GM19467 (cell line): ENCODE results near the gene TOP3B.

ENCODE experiments used
- ATAC-seq: cut with Tn5 transposase; IDR thresholded peaks from one replicate; pipeline ENCODE4 v1.9.1; 2021; ENCODE audit warnings: mild to moderate bottlenecking, moderate library complexity; ENCODE audit not compliant: unreplicated experiment

The TOP3B gene, protein sequence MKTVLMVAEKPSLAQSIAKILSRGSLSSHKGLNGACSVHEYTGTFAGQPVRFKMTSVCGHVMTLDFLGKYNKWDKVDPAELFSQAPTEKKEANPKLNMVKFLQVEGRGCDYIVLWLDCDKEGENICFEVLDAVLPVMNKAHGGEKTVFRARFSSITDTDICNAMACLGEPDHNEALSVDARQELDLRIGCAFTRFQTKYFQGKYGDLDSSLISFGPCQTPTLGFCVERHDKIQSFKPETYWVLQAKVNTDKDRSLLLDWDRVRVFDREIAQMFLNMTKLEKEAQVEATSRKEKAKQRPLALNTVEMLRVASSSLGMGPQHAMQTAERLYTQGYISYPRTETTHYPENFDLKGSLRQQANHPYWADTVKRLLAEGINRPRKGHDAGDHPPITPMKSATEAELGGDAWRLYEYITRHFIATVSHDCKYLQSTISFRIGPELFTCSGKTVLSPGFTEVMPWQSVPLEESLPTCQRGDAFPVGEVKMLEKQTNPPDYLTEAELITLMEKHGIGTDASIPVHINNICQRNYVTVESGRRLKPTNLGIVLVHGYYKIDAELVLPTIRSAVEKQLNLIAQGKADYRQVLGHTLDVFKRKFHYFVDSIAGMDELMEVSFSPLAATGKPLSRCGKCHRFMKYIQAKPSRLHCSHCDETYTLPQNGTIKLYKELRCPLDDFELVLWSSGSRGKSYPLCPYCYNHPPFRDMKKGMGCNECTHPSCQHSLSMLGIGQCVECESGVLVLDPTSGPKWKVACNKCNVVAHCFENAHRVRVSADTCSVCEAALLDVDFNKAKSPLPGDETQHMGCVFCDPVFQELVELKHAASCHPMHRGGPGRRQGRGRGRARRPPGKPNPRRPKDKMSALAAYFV

DNA sequence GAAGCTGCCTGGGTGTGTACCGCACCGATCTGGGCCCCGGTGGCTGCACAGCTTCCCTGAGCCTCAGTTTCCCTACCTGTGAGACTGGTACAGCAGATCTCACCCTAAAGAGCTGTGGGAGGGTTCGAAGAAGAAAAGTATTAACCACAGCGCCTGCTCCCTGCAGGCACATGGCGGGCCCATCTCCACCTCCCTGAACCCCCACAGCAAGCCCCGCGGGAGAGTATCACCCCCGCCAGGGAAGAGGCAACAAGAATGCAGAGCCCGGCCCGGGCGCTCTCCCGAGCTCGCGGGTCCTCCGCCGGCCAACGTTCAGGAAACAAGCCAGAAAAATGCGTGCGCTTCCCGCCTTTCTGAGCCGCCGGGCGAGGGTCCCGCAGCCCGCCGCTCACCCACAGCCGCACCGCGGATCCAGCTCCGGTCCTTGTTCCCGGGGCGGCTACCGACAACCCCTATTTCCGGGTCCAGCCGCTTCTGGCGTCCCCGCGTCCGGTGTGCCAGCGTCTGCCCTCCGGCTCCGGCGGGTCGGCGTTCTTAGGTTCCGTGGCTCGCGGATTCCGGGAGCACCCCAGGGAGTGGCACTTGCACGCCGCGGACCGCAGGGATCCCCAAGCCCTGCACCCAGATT lies at the start of gene TOP3B:
TSS of gene TOP3B (minus strand) at position 450 of the 628 bp plus-strand sequence. CDS start 7,078 bp downstream, outside the sequence.
- ATAC-seq: no peak

DNA sequence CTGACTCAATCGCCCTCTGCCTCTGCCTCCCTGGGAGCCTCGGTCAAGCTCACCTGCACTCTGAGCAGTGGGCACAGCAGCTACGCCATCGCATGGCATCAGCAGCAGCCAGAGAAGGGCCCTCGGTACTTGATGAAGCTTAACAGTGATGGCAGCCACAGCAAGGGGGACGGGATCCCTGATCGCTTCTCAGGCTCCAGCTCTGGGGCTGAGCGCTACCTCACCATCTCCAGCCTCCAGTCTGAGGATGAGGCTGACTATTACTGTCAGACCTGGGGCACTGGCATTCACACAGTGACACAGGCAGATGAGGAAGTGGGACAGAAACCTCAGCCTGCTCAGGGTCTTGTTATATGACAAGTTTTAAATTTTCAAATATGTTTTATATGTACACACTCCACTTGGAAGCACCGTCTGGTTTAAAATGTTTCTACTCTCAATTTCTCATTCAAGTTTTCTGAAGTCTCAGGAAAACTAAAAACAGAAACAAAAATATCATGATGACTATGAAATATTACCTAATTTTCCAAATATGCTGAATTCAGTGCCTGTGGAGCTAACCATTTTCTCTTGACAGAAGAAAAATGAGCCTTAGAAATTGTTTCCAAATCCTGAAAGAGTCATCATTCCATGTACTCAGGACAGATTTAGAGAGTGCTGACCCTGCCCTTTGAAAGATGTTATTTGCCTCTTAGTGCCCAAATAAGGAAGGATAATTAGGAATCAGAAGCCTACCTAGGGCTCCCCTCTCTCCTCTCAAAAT lies 48.8 kb upstream of the TOP3B start:
- no peak for ATAC-seq

DNA sequence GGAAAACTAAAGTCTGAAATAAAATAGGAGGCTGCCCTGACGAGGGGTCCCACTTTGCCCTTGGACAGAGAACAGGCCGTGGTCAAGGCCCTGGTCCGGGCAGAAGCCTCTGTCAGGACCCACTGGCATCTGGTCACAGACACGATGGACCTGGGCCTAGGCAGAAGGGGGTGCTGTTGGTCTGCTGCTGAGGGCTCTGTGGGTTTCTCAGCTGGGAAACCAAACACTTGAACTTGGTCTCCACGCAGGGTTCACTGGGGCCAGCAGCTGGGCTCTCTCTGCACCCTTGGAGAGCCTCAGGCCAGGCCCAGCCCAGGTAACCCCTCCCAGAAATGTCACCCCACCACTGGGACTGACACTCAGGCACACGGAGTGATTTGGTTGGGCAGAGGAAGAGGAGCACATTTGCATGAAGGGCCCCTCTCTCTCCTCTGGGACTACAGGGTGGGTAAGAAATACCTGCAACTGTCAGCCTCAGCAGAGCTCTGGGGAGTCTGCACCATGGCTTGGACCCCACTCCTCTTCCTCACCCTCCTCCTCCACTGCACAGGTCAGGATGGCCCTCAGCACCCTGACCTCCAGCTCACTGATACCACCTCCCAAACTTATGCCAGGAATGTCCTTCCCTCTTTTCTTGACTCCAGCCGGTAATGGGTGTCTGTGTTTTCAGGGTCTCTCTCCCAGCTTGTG lies 48.1 kb upstream of the TOP3B start:
- ATAC-seq: peak; percentile 46

DNA sequence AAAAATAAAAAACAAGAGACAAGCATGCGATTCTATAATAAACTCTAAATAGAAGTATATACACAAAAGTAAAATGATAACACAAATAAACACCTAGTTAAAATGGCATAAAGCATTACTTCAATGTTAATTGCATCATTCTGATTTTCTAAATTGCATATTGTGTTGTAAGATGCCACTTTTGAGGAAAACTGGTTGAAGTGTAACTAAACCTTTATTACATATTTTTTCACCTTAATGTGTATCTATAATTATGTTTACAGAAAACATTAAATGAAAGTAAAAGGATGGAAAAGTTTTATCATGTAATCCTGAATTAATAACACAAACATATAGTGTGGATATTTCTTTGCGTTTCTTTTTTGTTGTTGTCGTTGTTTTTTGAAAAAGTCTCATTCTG lies 45.4 kb upstream of the TOP3B start:
- no peak for ATAC-seq

DNA sequence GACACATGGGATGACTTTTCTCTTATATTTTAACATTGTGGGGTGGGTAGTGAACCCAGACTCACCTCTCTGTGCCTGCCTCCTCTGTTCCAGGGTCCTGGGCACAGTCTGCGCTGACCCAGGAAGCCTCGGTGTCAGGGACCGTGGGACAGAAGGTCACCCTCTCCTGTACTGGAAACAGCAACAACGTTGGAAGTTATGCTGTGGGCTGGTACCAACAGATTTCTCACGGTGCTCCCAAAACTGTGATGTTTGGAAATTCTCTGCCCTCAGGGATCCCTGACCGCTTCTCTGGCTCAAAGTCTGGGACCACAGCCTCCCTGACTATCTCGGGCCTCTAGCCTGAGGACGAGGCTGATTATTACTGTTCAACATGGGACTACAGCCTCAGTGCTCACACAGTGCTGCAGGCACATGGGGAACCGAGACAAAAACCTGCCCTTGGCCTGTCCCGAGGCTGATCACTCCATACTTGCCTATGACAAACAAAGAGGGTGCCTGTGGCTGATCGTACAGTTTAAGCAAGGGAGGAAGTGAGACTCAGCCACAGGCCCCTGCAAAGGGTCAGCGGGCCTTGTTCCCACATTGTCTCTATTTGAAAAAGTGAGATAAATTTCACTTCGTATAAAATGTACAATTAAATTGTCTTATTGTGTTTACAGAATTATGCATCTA lies 43.7 kb upstream of the TOP3B start:
- no peak for ATAC-seq

DNA sequence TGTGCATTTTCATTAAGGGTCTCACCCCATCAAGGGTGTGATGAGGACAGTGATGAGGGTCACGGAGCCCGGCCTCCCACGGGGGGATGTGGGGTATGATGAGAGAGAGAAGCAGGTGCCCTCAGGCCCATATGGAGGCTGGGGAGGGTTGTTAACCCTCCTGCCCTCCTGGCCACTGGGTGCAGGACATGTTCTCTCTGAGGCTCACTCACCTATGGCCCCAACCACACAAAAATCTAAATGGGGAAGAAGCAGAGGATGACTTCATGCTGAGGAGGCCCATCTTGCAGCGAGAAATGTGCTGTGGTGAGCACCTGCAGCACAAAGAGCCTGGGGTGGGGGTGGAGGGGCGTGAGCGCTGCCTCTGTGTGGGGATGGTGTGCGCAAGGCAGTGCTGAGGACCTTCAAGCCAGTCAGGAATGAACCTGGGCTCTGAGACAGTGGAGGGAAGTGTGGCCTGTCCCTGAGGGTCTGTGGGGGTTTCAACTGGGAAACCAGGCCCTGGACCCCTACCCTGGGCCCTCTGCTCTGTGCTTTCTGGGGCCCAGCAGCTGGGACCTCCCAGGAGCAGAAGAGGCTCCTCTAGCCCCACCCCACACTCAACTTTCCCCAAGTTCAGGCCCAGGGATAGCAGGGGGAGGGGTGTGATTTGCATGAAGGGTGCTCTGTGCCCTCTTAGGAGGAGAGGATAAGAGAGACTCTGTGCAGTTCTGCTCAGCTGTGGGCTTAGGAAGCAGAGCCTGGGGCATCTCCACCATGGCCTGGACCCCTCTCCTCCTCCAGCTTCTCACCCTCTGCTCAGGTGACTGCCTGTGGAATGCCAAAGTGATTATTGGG lies 43.0 kb upstream of the TOP3B start:
- no peak for ATAC-seq

DNA sequence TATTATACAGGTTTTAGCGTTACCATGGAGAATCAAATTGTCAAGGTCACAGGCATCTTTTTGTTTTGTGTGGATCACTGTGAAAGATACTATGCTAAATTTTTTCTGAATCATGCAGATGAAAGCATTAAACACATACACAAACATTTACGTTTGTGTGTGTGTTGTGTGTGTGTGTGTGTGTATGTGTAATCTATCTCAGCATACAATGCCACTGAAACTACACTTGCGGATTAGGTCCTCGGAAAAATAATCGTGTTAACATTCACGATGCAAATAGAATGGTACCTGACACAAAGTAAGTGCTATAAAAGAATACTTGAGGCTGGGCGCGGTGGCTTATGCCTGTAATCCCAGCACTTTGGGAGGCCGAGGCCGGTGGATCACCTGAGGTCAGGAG lies 41.9 kb upstream of the TOP3B start:
- no peak for ATAC-seq

DNA sequence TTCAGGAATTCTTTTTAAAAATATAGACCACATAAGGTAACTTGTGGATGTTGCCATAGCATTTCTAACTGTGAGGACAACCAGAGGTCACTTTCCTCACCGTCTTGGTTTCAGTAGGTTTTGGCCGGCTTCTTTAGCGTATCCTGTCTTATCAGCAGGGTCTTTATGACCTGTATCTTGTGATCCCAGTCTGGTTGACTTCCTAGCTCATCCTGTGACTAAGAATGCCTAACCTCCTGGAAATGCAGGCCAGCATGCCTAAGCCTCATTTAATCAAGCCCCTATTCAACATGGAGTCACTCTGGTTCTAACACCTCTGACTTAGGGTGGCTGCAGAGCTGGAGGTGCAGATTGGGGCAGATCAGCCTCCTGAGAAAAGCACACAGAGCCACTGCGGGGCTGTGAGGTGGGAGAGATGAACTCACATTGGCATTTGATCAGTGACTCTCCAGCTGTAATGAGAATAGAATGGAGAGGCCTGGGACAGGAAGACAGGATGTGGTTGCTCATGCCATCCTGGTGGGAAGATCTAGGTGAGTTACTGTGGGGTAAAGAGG lies 41.1 kb upstream of the TOP3B start:
- ATAC-seq: no peak

DNA sequence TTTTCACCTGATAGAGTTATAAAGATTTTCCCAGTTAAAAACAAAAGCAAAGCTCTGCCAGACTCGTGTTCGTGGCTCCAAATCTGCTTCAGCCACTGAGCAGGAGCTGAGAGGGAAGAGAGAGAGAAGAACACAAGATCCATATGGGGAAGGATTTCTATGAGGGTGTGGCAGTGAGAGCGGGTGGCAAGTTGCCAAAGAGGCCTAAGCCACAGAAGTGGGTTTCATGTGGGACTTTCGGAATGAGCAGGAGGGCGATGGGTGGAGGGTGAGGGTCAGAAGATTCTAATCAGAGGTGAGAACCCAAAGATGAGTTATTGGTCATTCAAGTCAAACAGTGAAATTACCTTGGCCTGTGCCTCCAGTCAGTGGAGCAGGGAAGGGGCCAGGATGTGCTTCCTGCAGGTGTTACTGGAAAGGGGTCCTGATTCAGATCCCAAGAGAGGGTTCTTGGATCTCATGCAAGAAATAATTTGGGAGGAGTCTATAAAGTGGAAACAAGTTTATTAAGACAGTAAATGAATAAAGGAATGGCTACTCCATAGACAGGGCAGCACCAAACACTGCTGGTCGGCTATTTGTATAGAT lies 40.5 kb upstream of the TOP3B start:
- no peak for ATAC-seq

DNA sequence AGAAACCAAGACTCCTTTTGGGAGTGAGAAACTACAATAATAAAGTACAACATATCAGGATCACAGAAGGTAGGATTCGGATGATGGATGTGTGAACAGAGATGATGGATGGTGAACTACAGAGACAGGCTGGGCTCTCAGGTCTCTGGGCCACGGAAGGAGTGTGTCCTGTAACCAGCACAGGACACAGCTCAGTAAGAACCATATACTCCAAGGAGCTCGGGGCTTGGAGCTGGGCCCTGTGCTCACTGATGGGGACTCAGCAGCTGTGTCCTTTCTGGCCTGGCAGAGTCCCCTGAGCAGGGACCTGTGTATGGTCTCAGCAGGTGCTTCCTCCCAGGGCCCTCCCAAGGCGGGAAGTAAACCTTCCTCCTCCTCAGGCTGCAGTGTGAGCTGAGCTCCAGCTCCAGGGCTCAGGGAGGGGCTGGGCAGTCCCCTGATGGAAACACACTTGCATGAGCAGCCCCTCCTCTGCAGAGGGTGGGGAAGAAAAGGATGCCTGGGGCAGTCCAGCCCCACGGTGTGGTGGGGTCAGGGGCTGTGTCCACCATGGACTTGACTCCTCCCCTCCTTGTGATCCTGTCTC lies 39.8 kb upstream of the TOP3B start:
- no peak for ATAC-seq

DNA sequence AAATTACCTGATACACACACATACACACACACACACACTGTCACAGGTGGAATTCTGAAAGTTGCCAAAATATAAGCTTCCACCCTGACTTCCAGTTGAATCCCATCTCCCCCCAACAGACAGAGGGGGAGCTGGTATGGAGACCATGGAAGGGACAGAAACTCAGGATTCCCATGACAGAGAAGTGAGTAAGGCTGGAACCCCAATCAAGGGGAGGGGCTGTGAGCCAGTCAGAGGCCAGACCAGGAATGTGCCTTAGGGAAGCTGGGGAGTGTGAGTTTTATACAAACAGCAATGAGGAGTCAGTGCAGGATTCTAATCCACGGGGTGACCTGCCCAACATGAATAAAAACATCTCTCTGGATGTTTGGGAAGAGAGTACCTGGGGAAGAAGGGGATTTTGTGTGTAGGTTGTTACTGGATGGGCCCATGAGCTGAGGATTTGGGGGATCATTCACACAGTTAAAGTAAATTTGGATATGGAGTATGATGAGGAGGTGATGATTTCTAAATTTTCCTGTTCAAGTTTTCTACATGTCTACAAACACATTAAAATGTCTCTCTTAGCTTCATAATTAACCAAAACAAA lies 38.7 kb upstream of the TOP3B start:
- ATAC-seq: no peak

DNA sequence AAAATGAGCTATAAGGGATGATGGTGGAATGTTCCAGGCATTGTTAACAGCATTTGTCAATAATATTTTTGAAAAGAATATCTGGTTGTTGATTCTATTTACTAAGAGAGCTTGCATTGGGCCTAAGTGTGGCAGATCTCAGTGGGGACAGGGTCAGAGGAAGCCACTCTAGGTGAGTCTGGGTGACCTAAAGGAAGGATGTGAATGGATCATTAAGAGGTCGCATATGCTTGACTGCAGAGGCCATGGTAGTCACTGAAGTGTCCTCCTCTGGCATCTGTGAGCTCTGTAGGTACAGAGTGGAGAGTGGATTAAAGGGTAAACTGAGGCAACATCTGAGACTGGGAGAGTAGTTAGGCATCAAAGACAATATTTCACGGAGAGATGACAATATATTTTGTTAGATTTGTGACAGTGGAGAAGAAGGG lies 37.9 kb upstream of the TOP3B start:
- no peak for ATAC-seq

DNA sequence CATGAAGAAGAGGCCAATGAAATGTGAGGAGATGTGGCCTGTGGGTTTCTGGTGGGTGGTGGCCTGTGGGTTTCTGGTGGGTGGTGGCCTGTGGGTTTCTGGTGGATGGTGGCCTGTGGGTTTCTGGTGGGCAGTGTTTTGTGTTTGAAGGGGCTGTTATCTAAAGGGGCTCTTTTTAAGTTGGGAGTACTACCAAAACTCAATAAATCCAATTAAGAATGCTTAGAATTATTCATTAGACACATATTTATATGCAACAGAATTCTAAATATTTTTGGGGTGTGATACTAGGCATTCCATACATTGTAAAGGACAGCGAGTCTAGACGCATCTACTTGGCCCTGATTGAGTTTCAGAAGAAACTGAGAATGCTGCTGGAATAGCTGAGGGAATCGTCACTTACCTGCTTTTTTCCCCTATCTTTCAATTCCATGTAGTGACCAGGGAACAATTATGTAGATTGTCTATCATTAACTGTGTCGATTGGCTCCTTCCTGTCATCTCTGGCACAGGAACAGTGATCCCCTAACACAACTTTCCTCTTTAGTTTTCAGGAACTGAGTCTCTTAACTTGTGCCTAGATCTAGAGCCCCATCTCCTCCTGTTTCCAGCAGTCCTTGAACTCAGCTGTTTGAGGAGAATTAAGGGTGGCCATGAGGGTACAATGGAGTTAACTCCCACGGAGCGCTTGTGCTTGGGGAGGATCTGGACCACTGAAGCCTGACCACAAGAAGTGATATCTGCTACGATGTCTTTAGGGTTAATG lies 37.3 kb upstream of the TOP3B start:
- ATAC-seq: no peak

DNA sequence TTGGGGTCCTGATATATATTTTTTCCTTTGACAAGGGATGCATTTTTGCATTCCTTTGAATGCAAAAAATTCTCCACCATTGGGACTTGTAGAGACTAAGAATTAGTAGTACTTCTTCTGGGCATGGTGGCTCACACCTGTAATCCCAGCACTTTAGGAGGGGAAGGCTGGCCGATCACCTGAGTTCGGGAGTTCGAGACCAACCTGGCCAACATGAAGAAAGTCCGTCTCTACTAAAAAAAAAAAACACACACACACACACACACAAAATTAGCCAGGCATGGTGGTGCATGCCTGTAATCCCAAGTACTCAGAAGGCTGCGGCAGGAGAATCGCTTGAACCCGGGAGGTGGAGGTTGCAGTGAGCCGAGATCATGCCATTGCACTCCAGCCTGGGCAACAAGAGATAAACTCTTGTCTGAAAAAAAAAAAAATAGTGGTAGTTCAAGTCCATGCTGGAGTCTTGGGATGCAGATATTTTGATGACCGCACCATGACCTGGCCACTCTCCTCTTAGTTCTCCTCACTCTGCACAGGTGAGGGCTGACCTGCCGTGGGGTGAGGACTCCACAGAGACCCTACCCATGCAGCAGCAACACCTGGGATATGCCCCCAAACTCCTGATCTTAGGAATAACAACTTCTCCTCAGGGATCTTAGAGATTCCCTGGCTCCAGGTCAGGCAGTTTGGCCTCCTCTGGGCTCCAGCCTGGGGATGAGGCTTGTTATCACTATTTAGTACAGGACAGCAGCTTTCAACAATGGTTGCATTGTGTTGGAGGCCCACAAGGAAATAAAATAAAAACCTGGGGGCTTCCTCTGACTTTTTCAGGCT lies 36.5 kb upstream of the TOP3B start:
- ATAC-seq: no peak

DNA sequence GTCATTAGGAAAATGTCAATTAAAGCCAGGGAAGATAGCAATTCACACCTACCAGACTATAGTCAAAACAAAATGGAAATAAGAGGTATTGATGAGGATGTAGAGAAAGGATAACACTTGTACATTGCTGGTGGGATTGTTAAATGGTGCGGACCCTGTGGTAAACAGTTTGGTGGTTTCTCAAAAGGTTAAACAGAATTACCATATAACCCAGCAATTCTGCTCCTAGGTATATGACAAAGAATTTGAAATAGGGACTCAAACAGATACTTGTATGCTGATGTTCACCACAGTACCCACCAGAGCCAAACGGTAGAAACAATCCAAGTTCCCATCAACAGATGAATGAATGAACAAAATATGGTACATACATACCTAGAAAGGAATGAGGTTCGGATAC lies 33.0 kb upstream of the TOP3B start:
- ATAC-seq: no peak

DNA sequence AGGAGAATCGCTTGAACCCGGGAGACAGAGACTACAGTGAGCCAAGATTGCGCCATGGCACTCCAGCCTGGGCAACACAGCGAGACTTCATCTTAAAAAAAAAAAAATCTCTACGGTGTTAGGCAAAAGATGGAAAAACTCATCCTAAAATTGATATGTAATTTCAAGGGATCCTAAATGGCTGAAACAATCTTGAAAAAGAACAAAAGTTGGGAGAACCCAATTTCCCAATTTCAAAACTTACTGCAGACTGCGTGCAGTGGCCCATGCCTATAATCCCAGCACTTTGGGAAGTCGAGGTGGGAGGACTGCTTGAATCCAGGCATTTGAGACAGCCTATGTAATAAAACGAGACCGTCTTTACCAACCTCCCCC lies 31.7 kb upstream of the TOP3B start:
- ATAC-seq: no peak
